RWPE2 (cell line): ENCODE results near the gene CFAP46.
"Not testable (repeated sequence)": the region's sequence is repeated elsewhere in the genome, so short reads cannot be mapped to it uniquely, and the experiment has no call there.

ENCODE experiments used
- ATAC-seq: fragments of 200-7000 bp; cut with Tn5 transposase; 3 replicates; pipeline ENCODE4 v1.9.1; 2021; ENCODE audit warnings: low read depth
- DNase-seq: peaks from one replicate; pipeline ENCODE4 v3.0.0-alpha.2; 2020; ENCODE audit warnings: low spot score
- H3K27ac ChIP-seq: fragments of 450-650 bp; 2 replicates; pipeline ENCODE4 v1.5.1; 2017; ENCODE audit warnings: mild to moderate bottlenecking; ENCODE audit not compliant: poor library complexity, severe bottlenecking
- H3K27me3 ChIP-seq: fragments of 250-450 bp; sonication (Bioruptor Pico); 2 replicates; pipeline ENCODE4 v1.5.1; 2021; ENCODE audit warnings: mild to moderate bottlenecking, moderate library complexity; ENCODE audit not compliant: insufficient read depth, poor library complexity, severe bottlenecking
- H3K36me3 ChIP-seq: fragments of 250-450 bp; sonication (Bioruptor Pico); 2 replicates; pipeline ENCODE4 v1.5.1; 2020; ENCODE audit warnings: low read depth, mild to moderate bottlenecking, moderate library complexity
- H3K4me1 ChIP-seq: fragments of 250-450 bp; sonication (Bioruptor Pico); 2 replicates; pipeline ENCODE4 v1.5.1; 2021; ENCODE audit warnings: mild to moderate bottlenecking, moderate library complexity; ENCODE audit not compliant: insufficient read depth, poor library complexity, severe bottlenecking
- H3K4me3 ChIP-seq: fragments of 250-450 bp; sonication (Bioruptor Pico); 2 replicates; pipeline ENCODE4 v1.5.1; 2021; ENCODE audit warnings: mild to moderate bottlenecking, moderate library complexity; ENCODE audit not compliant: severe bottlenecking
- H3K9me3 ChIP-seq: fragments of 250-450 bp; sonication (Bioruptor Pico); 2 replicates; pipeline ENCODE4 v1.5.1; 2021; ENCODE audit warnings: mild to moderate bottlenecking, moderate library complexity; ENCODE audit not compliant: severe bottlenecking
- TF ChIP-seq, protein P1 (sequence below): fragments of 450-650 bp; IDR thresholded peaks from one replicate; pipeline ENCODE4 v1.5.1; 2017; ENCODE audit warnings: mild to moderate bottlenecking, moderate library complexity; ENCODE audit not compliant: poor library complexity, severe bottlenecking

CFAP46 gene

GRCh38 chr10:132827861-132828539 is 114.4 kb downstream of the CFAP46 start:
- no peak for DNase-seq
- Histone ChIP-seq H3K27ac (no peak overlapping the region), H3K4me1 (no peaks in the 10 kb centered on the region), H3K27me3 (peaks cover 42% of the 10 kb centered on the region), H3K9me3 (peaks cover 3% of the 10 kb centered on the region), H3K4me3 (no peak overlapping the region), H3K36me3 (no peaks in the 10 kb centered on the region)
- ATAC-seq = no peak
- TF ChIP-seq, protein P1, sequence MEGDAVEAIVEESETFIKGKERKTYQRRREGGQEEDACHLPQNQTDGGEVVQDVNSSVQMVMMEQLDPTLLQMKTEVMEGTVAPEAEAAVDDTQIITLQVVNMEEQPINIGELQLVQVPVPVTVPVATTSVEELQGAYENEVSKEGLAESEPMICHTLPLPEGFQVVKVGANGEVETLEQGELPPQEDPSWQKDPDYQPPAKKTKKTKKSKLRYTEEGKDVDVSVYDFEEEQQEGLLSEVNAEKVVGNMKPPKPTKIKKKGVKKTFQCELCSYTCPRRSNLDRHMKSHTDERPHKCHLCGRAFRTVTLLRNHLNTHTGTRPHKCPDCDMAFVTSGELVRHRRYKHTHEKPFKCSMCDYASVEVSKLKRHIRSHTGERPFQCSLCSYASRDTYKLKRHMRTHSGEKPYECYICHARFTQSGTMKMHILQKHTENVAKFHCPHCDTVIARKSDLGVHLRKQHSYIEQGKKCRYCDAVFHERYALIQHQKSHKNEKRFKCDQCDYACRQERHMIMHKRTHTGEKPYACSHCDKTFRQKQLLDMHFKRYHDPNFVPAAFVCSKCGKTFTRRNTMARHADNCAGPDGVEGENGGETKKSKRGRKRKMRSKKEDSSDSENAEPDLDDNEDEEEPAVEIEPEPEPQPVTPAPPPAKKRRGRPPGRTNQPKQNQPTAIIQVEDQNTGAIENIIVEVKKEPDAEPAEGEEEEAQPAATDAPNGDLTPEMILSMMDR = no peak

DNA sequence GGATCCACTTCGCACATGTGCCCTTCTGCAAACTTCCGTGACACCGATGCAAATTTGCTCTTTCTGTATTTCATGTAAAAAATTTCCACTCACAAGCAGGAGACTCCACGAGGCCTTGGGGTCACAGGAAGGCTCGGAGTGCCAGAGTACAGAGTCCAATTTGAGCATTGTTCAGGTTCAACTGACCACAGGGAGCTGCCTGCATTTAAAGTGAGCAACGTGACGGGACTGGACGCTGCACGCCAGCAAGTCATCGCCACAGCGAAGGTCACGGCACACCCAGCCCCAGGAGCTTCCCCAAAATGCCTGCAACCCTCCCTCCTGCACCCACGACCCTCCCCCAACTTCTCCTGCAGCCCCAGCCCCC is 115.0 kb downstream of the CFAP46 start:
- Histone ChIP-seq H3K9me3 (peaks cover 3% of the 10 kb centered on the region), H3K4me1 (no peaks in the 10 kb centered on the region), H3K4me3 (no peak overlapping the region), H3K36me3 (no peaks in the 10 kb centered on the region), H3K27ac (no peak overlapping the region), H3K27me3 (peaks cover 36% of the 10 kb centered on the region)
- TF ChIP-seq, protein P1 = no peak
- DNase-seq (no peak), ATAC-seq (no peak)

- TF ChIP-seq, protein P1 = no peak
- Histone ChIP-seq H3K4me1 (no peaks in the 10 kb centered on the region), H3K27me3 (peaks cover 30% of the 10 kb centered on the region), H3K27ac (no peak overlapping the region), H3K4me3 (no peak overlapping the region), H3K36me3 (no peaks in the 10 kb centered on the region), H3K9me3 (peaks cover 3% of the 10 kb centered on the region)
- no peak for ATAC-seq
- no peak for DNase-seq
Observed at GRCh38 chr10:132826524-132827422, 115.6 kb downstream of the CFAP46 start.

DNA sequence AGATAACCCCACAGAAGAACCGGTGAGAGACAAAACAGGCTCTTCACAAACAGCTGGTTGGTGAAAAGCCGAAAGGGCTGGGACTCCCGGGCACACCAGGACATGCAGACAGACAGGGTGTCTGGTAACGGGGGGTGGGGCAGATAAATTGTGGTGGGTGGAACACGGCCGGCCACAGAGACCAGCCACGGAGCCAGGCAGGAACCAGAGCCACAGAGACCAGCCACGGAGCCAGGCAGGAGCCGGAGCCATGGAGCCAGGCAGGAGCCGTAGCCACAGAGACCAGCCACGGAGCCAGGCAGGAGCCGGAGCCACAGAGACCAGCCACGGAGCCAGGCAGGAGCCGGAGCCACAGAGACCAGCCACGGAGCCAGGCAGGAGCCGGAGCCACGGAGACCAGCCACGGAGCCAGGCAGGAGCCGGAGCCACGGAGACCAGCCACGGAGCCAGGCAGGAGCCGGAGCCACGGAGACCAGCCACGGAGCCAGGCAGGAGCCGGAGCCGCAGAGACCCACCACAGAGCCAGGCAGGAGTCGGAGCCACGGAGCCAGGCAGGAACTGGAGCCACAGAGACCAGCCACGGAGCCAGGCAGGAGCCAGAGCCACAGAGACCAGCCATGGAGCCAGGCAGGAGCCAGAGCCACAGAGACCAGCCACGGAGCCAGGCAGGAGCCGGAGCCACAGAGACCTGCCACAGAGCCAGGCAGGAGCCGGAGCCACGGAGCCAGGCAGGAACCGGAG is 116.4 kb downstream of the CFAP46 start:
- not testable (repeated sequence) for H3K27ac ChIP-seq, H3K4me3 ChIP-seq, H3K36me3 ChIP-seq, DNase-seq, H3K9me3 ChIP-seq, H3K4me1 ChIP-seq, ATAC-seq
- H3K27me3 ChIP-seq = peaks cover 22% of the 10 kb centered on the region

DNA sequence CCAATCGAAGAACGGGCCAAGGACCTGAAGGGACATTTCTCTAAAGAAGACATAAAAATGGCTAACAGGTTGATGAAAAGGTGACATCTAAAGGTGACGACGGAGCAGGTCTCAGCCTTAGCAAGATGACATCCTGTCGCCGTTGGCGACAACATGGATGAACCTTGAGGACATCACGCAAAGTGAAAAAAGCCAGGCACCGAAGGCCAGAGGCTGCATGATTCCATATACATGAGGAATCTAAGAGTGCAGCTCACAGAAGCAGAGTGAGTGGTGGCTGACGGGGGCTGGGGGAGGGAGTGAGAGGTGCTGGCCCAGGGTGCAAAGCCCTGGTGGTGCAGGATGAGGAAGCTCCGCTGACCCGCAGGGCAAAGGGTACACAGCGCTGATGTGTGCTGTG is 122.3 kb downstream of the CFAP46 start:
- H3K27ac ChIP-seq = no peak overlapping the region
- no peak for ATAC-seq
- H3K36me3 ChIP-seq = no peaks in the 10 kb centered on the region
- H3K9me3 ChIP-seq = no peaks in the 10 kb centered on the region
- DNase-seq = no peak
- H3K27me3 ChIP-seq = no peaks in the 10 kb centered on the region
- H3K4me1 ChIP-seq = no peaks in the 10 kb centered on the region
- no peak overlapping the region for H3K4me3 ChIP-seq
- TF ChIP-seq, protein P1 = no peak
